Gastroesophageal sphincter (tissue), 3 donors: Measurements from ENCODE around the gene MPZL3.

Experiments used
- CTCF ChIP-seq, 4 experiments: fragments of 200-600 bp in 2 of 4; fragments of 450-650 bp in 2 of 4; sonication (generic) in 1 of 4; IDR thresholded peaks; one replicate each; pipeline ENCODE4 v1.5.1; 2017 to 2019; ENCODE audit warnings: antibody characterized with exemption in 4 of 4, mild to moderate bottlenecking in 2 of 4, moderate library complexity in 2 of 4
- EP300 ChIP-seq: sonication (generic); formaldehyde crosslinking; IDR thresholded peaks from one replicate; pipeline ENCODE4 v1.6.1; 2017; ENCODE audit warnings: antibody characterized with exemption, mild to moderate bottlenecking
- POLR2A ChIP-seq, 2 donors: fragments of 450-650 bp; IDR thresholded peaks; one replicate each; pipeline ENCODE4 v1.6.1; 2017; ENCODE audit warnings: antibody characterized with exemption in 2 of 2, mild to moderate bottlenecking in 2 of 2, moderate library complexity in 1 of 2
- POLR2AphosphoS5 ChIP-seq: sonication (generic); formaldehyde crosslinking; IDR thresholded peaks from one replicate; pipeline ENCODE4 v1.6.1; 2017; ENCODE audit warnings: antibody characterized with exemption

GRCh38 chr11:118229274-118229847 lies 22.8 kb downstream of the MPZL3 start:
- TF ChIP-seq EP300: no peak
- TF ChIP-seq POLR2A (IDR thresholded peaks at IDR 0.05): no peak
- no peak for TF ChIP-seq CTCF (IDR thresholded peaks at IDR 0.05)
- no peak for TF ChIP-seq POLR2AphosphoS5
